CD4-positive, CD25-positive, alpha-beta regulatory T cell (primary cell): Measurements from ENCODE around the gene XXYLT1. TPM values are rescaled to one million over a fixed set of nuclear protein-coding genes. Genes with fewer than 3 reads are reported as not detected.
"Not testable (repeated sequence)": the region's sequence is repeated elsewhere in the genome, so short reads cannot be mapped to it uniquely, and the experiment has no call there.

ENCODE experiments used
- ATAC-seq, 2 donors: fragments of 150-1000 bp; cut with Tn5 transposase; one replicate each; pipeline ENCODE4 v1.10.0; 2021; ENCODE audit warnings: low read depth in 2 of 2, moderate number of reproducible peaks in 2 of 2, moderate library complexity in 1 of 2
- DNase-seq, 3 donors: peaks; one replicate each; pipeline versions ENCODE4 v3.0.0 to v3.0.0-alpha.2; 2012 to 2022; ENCODE audit warnings: mixed read lengths in 1 of 3
- H3K27ac ChIP-seq: one replicate; pipeline ENCODE4 v1.7.0; 2013; ENCODE audit warnings: mild to moderate bottlenecking, low read length; ENCODE audit not compliant: insufficient read depth, poor library complexity, severe bottlenecking
- H3K27me3 ChIP-seq: one replicate; pipeline ENCODE4 v1.7.0; 2013; ENCODE audit warnings: low read length; ENCODE audit not compliant: control insufficient read depth, insufficient read depth
- H3K36me3 ChIP-seq: one replicate; pipeline ENCODE4 v1.7.0; 2013; ENCODE audit warnings: mild to moderate bottlenecking, low read length, moderate library complexity; ENCODE audit not compliant: control insufficient read depth, insufficient read depth
- H3K4me1 ChIP-seq: 2 replicates; pipeline ENCODE4 v1.7.0; 2013; ENCODE audit warnings: mild to moderate bottlenecking, low read length; ENCODE audit not compliant: insufficient read depth, control insufficient read depth, poor library complexity, severe bottlenecking
- H3K4me3 ChIP-seq: one replicate; pipeline ENCODE4 v1.7.0; 2013; ENCODE audit warnings: low read depth, mild to moderate bottlenecking, low read length, moderate library complexity
- H3K9me3 ChIP-seq, 2 experiments: 1 replicate in 1 of 2; 2 replicates in 1 of 2; pipeline ENCODE4 v1.7.0; 2013; ENCODE audit warnings: low read length in 2 of 2, mild to moderate bottlenecking in 1 of 2, moderate library complexity in 1 of 2; ENCODE audit not compliant: control insufficient read depth in 2 of 2
- H3K27ac Mint-ChIP-seq, 3 donors: one replicate each; pipeline ENCODE4 v1.8.0; 2020 to 2022; ENCODE audit warnings: mild to moderate bottlenecking in 3 of 3, mixed read lengths in 3 of 3, moderate library complexity in 2 of 3
- H3K27me3 Mint-ChIP-seq: one replicate; pipeline ENCODE4 v1.8.0; 2022; ENCODE audit warnings: mild to moderate bottlenecking, mixed read lengths
- H3K36me3 Mint-ChIP-seq: one replicate; pipeline ENCODE4 v1.8.0; 2020; ENCODE audit warnings: mixed read lengths
- H3K4me1 Mint-ChIP-seq, 4 donors: one replicate each; pipeline ENCODE4 v1.8.0; 2020 to 2022; ENCODE audit warnings: mixed read lengths in 4 of 4, mild to moderate bottlenecking in 1 of 4
- H3K4me3 Mint-ChIP-seq, 4 donors: one replicate each; pipeline ENCODE4 v1.8.0; 2020 to 2022; ENCODE audit warnings: mild to moderate bottlenecking in 4 of 4, mixed read lengths in 4 of 4, moderate library complexity in 3 of 4
- H3K9me3 Mint-ChIP-seq, 7 donors: one replicate each; pipeline ENCODE4 v1.8.0; 2020 to 2022; ENCODE audit warnings: mixed read lengths in 7 of 7, mild to moderate bottlenecking in 3 of 7, moderate library complexity in 2 of 7
- polyA plus RNA-seq, 4 donors: library from polyadenylated mRNA; unstranded; fragments of 300-500 nt; fragmentation: Illumina TruSeq; gene quantifications; one replicate each; pipeline ENCODE4 v1.2.3, GENCODE V29; 2021
- total RNA-seq: library from RNA; stranded (reverse); gene quantifications from one replicate; pipeline ENCODE4 v1.2.3, GENCODE V29; 2022

Gene XXYLT1
- total and polyA plus RNA-seq, 5 donors from 2014 or later: 3.9 to 6.4 (median 5.7) TPM

GRCh38 chr3:195095704-195096036 is 175.3 kb downstream of the XXYLT1 start:
- no peak overlapping the region for H3K27ac ChIP-seq
- H3K4me3 ChIP-seq: no peak overlapping the region
- Mint-ChIP-seq H3K9me3 (peaks cover 0 to 3% (median 0%) of the 10 kb centered on the region in 7 donors), H3K27ac (no peak overlapping the region), H3K4me1 (peaks cover 0 to 7% (median 3%) of the 10 kb centered on the region in 4 donors), H3K4me3 (no peak overlapping the region), H3K27me3 (no peaks in the 10 kb centered on the region), H3K36me3 (no peaks in the 10 kb centered on the region)
- no peak for ATAC-seq
- no peaks in the 10 kb centered on the region for H3K9me3 ChIP-seq
- DNase-seq: no peak
- H3K27me3 ChIP-seq: no peaks in the 10 kb centered on the region
- H3K4me1 ChIP-seq: no peaks in the 10 kb centered on the region
- H3K36me3 ChIP-seq: no peaks in the 10 kb centered on the region

GRCh38 chr3:195095035-195095703 is 175.8 kb downstream of the XXYLT1 start:
- no peaks in the 10 kb centered on the region for H3K36me3 ChIP-seq
- Mint-ChIP-seq H3K27me3 (no peaks in the 10 kb centered on the region), H3K4me1 (peaks cover 0 to 6% (median 3%) of the 10 kb centered on the region in 4 donors), H3K9me3 (peaks cover 0 to 3% (median 0%) of the 10 kb centered on the region in 7 donors), H3K4me3 (no peak overlapping the region), H3K27ac (no peak overlapping the region), H3K36me3 (no peaks in the 10 kb centered on the region)
- H3K4me1 ChIP-seq: no peaks in the 10 kb centered on the region
- no peak overlapping the region for H3K27ac ChIP-seq
- no peak for ATAC-seq
- no peaks in the 10 kb centered on the region for H3K9me3 ChIP-seq
- no peaks in the 10 kb centered on the region for H3K27me3 ChIP-seq
- H3K4me3 ChIP-seq: no peak overlapping the region
- DNase-seq: no peak

GRCh38 chr3:195094191-195094921 is 176.6 kb downstream of the XXYLT1 start:
- ATAC-seq (peak in 1 of 2 donors; percentile 37), DNase-seq (no peak)
- Histone ChIP-seq H3K4me1 (no peaks in the 10 kb centered on the region), H3K27ac (no peak overlapping the region), H3K36me3 (no peaks in the 10 kb centered on the region), H3K27me3 (no peaks in the 10 kb centered on the region), H3K4me3 (no peak overlapping the region), H3K9me3 (no peaks in the 10 kb centered on the region)
- no peaks in the 10 kb centered on the region for H3K27me3 Mint-ChIP-seq
- H3K27ac Mint-ChIP-seq: no peak overlapping the region
- H3K4me3 Mint-ChIP-seq: no peak overlapping the region
- peaks cover 0 to 3% (median 0%) of the 10 kb centered on the region in 7 donors for H3K9me3 Mint-ChIP-seq
- no peaks in the 10 kb centered on the region for H3K36me3 Mint-ChIP-seq
- H3K4me1 Mint-ChIP-seq: peaks cover 0 to 6% (median 3%) of the 10 kb centered on the region in 4 donors

GRCh38 chr3:195093731-195094130 is 177.2 kb downstream of the XXYLT1 start:
- no peak overlapping the region for H3K4me3 Mint-ChIP-seq
- H3K9me3 Mint-ChIP-seq: peaks cover 0 to 3% (median 0%) of the 10 kb centered on the region in 7 donors
- DNase-seq (no peak), ATAC-seq (no peak)
- Histone ChIP-seq H3K4me1 (no peaks in the 10 kb centered on the region), H3K27ac (no peak overlapping the region), H3K9me3 (no peaks in the 10 kb centered on the region), H3K4me3 (no peak overlapping the region), H3K27me3 (no peaks in the 10 kb centered on the region), H3K36me3 (no peaks in the 10 kb centered on the region)
- no peaks in the 10 kb centered on the region for H3K36me3 Mint-ChIP-seq
- no peak overlapping the region for H3K27ac Mint-ChIP-seq
- no peaks in the 10 kb centered on the region for H3K27me3 Mint-ChIP-seq
- peaks cover 0 to 6% (median 3%) of the 10 kb centered on the region in 4 donors for H3K4me1 Mint-ChIP-seq

GRCh38 chr3:195087840-195088601 is 182.9 kb downstream of the XXYLT1 start:
- not testable (repeated sequence) for H3K27ac ChIP-seq, H3K4me3 ChIP-seq, H3K4me1 ChIP-seq, H3K9me3 ChIP-seq, ATAC-seq, H3K36me3 ChIP-seq, H3K36me3 Mint-ChIP-seq, H3K27me3 ChIP-seq, H3K9me3 Mint-ChIP-seq, H3K27me3 Mint-ChIP-seq, DNase-seq
- H3K4me3 Mint-ChIP-seq: peak overlapping the region in 1 of 4 donors; percentile 50
- peaks cover 0 to 12% (median 4%) of the 10 kb centered on the region in 4 donors for H3K4me1 Mint-ChIP-seq
- H3K27ac Mint-ChIP-seq: peak overlapping the region in 2 of 3 donors; percentile 67 to 86

GRCh38 chr3:195087328-195087727 is 183.6 kb downstream of the XXYLT1 start:
- no peak for DNase-seq
- Mint-ChIP-seq H3K4me3 (peak overlapping the region in 2 of 4 donors; percentile 50 to 66), H3K9me3 (no peaks in the 10 kb centered on the region), H3K27ac (peak overlapping the region in 2 of 3 donors; percentile 67 to 86), H3K36me3 (no peaks in the 10 kb centered on the region), H3K4me1 (peaks cover 0 to 12% (median 4%) of the 10 kb centered on the region in 4 donors), H3K27me3 (peaks cover 4% of the 10 kb centered on the region)
- Histone ChIP-seq H3K9me3 (no peaks in the 10 kb centered on the region), H3K27me3 (no peaks in the 10 kb centered on the region), H3K4me1 (peaks cover 3% of the 10 kb centered on the region), H3K27ac (no peak overlapping the region), H3K4me3 (no peak overlapping the region), H3K36me3 (no peaks in the 10 kb centered on the region)
- no peak for ATAC-seq

- Mint-ChIP-seq H3K4me1 (peaks cover 0 to 12% (median 4%) of the 10 kb centered on the region in 4 donors), H3K27me3 (peaks cover 4% of the 10 kb centered on the region), H3K4me3 (no peak overlapping the region), H3K36me3 (no peaks in the 10 kb centered on the region), H3K27ac (no peak overlapping the region), H3K9me3 (no peaks in the 10 kb centered on the region)
- no peaks in the 10 kb centered on the region for H3K36me3 ChIP-seq
- H3K4me1 ChIP-seq: peaks cover 3% of the 10 kb centered on the region
- no peak overlapping the region for H3K27ac ChIP-seq
- no peaks in the 10 kb centered on the region for H3K9me3 ChIP-seq
- no peaks in the 10 kb centered on the region for H3K27me3 ChIP-seq
- DNase-seq (no peak), ATAC-seq (no peak)
- no peak overlapping the region for H3K4me3 ChIP-seq
Observed at GRCh38 chr3:195086885-195087284, 184.1 kb downstream of the XXYLT1 start.
